Measurements from ENCODE around the gene JAM3. TPM values are rescaled to one million over a fixed set of nuclear protein-coding genes. Genes with fewer than 3 reads are reported as not detected.
A peak's percentile ranks its signal among the peaks of the same experiment; 100 is the strongest.
"Not testable (repeated sequence)": the region's sequence is repeated elsewhere in the genome, so short reads cannot be mapped to it uniquely, and the experiment has no call there.

Gene JAM3
- total RNA-seq, 1 donor from 2014 or later, result 156 TPM

- no peak for DNase-seq (ENCODE audit: low spot score)
These were observed 6.4 kb upstream of the JAM3 start for GRCh38 chr11:134062265-134063123.

GRCh38 chr11:134063124-134063495 is 5.8 kb upstream of the JAM3 start:
- no peak for DNase-seq (ENCODE audit: low spot score)

- DNase-seq (ENCODE audit: low spot score), result no peak
These were observed 4.7 kb upstream of the JAM3 start for GRCh38 chr11:134063991-134064747.

- no peak for DNase-seq (ENCODE audit: low spot score)
These were observed 3.5 kb upstream of the JAM3 start for GRCh38 chr11:134065381-134065780.

DNA sequence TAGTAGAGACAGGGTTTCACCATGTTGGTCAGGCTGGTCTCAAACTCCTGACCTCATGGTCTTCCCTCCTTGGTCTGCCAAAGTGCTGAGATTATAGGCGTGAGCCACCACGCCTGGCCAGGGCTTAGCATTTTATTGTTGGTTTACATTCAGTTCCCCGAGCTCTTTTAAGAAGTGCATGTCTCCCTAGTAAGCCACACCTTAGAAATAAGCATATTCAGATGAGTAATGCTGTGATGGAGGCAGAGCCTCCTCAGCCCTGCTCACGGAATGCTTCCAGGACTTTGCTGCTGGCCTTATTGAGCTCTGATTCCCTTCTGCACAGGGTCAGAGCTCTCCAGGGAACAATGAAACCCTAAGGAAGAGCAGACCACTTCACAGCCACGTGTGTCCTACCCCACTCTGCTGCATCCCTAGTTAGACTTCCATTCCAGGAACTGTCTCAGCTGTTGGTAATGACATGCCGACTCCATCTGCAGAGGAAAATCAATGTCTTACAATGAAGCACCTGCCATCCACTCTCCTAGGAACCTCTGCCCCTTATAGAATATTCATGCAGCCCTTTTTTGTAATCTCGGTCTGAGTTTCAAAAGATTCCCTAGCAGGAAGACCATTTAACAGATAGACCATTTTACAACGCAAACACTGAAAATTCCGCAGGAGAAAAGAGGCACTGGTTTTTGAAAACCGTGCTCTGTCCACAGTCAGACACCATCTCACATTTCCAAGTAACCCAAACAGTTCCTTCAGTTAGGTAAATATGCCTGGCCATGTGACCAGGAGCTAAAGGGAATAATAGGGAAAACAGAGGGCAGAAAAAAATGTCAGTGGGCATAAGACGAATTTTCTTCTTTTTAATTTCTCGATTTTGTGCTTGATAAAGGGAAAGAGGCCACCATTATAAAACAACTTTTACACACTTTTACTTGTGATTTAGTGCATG is 1.7 kb upstream of the JAM3 start:
- no peak for DNase-seq (ENCODE audit: low spot score)

DNA sequence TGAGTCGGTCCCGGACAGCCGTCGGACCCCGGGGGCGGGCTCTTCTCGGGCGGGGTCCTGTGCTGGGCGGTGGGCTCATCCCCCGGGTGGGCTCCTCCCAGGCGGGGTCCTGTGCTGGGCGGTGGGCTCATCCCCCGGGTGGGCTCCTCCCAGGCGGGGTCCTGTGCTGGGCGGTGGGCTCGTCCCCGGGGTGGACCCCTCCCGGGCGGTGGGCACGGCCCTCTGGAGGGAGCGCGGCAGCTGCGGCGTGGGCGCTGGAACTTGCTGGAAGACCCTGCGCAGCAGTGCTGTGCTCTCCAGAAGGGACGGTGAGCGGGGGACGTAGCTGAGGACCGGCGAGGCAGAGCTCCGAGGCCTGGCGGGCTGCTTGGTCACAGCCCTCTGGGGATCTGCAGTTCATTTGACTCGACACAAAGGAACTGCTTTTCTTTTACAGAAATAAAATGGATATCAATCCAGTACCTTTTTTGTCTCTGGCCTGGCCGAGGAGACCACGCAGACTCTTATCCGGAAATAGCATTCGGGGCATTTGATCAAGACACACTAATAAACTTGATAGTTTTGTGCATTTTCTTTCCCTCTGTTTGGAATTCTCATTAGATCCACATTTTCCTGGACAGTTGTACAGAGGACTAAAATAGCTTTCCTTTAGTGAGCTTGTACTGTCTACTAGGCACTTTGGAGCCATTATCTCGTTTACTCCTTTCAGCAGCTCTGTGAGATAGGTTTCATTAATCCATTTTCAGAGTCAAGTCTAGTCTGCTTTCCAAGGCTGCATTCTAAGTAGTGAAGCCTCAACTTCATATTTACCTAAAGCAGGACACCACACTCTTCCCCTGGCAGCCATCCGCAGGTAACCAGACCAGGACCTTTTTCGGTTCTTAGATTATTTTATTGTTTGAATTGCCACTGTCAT is 812 bp downstream of the JAM3 start:
- DNase-seq (ENCODE audit: low spot score), result peak; percentile 35

- no peak for DNase-seq (ENCODE audit: low spot score)
These were observed 1.5 kb downstream of the JAM3 start for GRCh38 chr11:134070342-134070845.

DNA sequence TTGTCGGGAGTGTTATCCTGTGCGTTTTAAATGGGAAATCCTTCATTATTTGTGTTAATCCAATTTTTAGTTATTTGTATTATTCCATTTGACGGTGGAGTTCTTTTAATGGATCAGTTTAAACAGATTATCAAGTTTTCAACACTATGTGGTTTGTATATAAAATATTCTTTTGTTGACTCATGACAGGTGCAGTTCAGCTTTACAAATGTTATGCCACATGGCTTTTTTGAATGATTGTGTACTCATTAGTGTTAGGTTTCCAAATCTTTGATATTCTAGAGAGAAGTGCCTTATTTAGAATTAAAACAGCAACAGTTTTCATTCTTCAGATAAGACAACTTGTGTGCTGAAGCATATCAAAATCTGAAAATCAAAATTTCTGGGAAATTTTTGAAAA is 2.4 kb downstream of the JAM3 start:
- DNase-seq (ENCODE audit: low spot score), result no peak

GRCh38 chr11:134071766-134072402 is 3.0 kb downstream of the JAM3 start:
- peak; percentile 42 for DNase-seq (ENCODE audit: low spot score)

- no peak for DNase-seq (ENCODE audit: low spot score)
These were observed 4.0 kb downstream of the JAM3 start for GRCh38 chr11:134072844-134073243.

- no peak for DNase-seq (ENCODE audit: low spot score)
These were observed 5.5 kb downstream of the JAM3 start for GRCh38 chr11:134074346-134074745.

DNA sequence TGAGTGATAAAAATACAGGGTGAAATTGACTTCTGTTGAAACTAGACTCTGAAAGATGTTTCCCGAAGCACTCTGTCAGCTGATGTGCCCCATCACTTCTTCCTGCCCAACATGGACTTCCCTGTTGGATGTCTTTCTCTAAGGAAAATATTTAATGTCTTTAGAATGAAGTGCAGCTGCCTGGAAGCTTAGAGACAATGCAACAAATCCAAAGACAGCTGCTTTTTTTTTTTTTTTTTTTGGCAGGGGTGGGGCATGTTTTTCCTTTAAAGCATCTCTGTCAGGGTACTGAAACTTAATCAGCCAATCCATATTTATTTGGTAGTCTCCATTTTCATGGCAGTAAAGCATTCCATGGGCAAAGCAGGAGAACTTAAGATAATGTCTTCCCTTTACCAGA is 5.9 kb downstream of the JAM3 start:
- no peak for DNase-seq (ENCODE audit: low spot score)

DNA sequence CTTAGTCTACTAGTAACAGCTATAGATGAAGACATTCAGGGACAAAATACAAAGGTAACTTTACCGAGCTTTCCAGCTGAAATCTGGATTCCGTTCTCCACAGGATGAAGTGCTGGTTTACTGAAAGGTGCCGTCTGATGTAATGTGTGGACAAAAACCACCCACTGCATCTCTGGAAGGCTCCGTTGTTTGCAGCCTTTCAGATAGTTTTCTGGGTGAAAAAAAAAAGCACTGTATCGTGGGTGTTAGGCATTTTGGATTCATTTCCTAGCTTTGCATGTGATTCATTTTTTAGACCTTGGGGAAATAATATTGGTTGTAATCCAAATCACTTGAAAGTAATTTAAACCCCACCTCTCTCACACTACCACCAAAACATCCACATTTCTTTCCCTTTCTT is 10.4 kb downstream of the JAM3 start:
- no peak for DNase-seq (ENCODE audit: low spot score)

GRCh38 chr11:134081258-134081657 is 12.4 kb downstream of the JAM3 start:
- DNase-seq (ENCODE audit: low spot score), result not testable (repeated sequence)

GRCh38 chr11:134082990-134083389 is 14.1 kb downstream of the JAM3 start:
- DNase-seq (ENCODE audit: low spot score), result no peak

- DNase-seq (ENCODE audit: low spot score), result no peak
These were observed 17.5 kb downstream of the JAM3 start for GRCh38 chr11:134086376-134086775.

DNA sequence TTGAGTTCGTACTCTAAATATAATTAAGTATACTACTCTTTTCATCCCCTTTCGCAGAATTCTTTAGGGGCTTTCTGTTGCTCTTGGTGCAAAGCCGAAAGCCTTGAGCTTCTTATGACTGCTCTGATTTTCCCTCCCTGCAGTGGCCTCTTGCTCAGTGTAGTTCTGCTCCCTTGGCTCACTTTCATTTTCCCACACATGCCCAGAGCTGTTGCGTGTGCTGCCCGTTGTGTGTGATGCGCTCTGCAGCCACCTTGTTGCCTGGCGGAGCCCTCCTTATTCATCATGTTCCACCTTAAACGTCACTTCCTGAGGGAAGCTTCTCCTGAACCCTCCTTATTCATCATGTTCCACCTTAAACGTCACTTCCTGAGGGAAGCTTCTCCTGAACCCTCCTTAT is 23.1 kb downstream of the JAM3 start:
- not testable (repeated sequence) for DNase-seq (ENCODE audit: low spot score)

- no peak for DNase-seq (ENCODE audit: low spot score)
These were observed 28.3 kb downstream of the JAM3 start for GRCh38 chr11:134097166-134097565.

- no peak for DNase-seq (ENCODE audit: low spot score)
These were observed 29.8 kb downstream of the JAM3 start for GRCh38 chr11:134098566-134099184.

GRCh38 chr11:134100171-134100570 is 31.3 kb downstream of the JAM3 start:
- no peak for DNase-seq (ENCODE audit: low spot score)

Measured in umbilical cord (tissue), 2 donors.